Peyer's patch (tissue), 4 donors: Measurements from ENCODE around the gene UQCRC1.

Source experiments
- CTCF ChIP-seq, 6 experiments: fragments of 450-650 bp in 4 of 6; fragments of 200-600 bp in 2 of 6; sonication (generic) in 1 of 6; IDR thresholded peaks; one replicate each; pipeline ENCODE4 v1.5.1; 2017 to 2019; ENCODE audit warnings: antibody characterized with exemption in 6 of 6, mild to moderate bottlenecking in 3 of 6, moderate library complexity in 1 of 6
- POLR2A ChIP-seq, 2 donors: fragments of 450-650 bp; IDR thresholded peaks; one replicate each; pipeline ENCODE4 v1.5.1; 2017; ENCODE audit warnings: antibody characterized with exemption in 2 of 2, mild to moderate bottlenecking in 2 of 2, moderate library complexity in 2 of 2

- TF ChIP-seq CTCF (IDR thresholded peaks at IDR 0.05) (no peak), POLR2A (IDR thresholded peaks at IDR 0.05) (no peak)
Measured at GRCh38 chr3:48644898-48645760, 35.7 kb upstream of the UQCRC1 start.
